ENCODE measurements around the gene PTGES2.
A peak's percentile ranks its signal among the peaks of the same experiment; 100 is the strongest.

PTGES2 gene

GRCh38 chr9:128105538-128106175 is 21.9 kb downstream of the PTGES2 start:
- peaks cover 62% of the 10 kb centered on the region for H3K36me3 ChIP-seq
- DNase-seq: no peak
- no peak overlapping the region for H3K4me3 ChIP-seq (ENCODE audit: low read depth, low read length)
- H3K27me3 ChIP-seq: no peaks in the 10 kb centered on the region
- no peaks in the 10 kb centered on the region for H3K9me3 ChIP-seq
- no peak for TF ChIP-seq CTCF (IDR thresholded peaks at IDR 0.05; ENCODE audit: low read depth, low read length)
- peaks cover 19% of the 10 kb centered on the region for H3K4me1 ChIP-seq

- Histone ChIP-seq H3K4me3 (ENCODE audit: low read depth, low read length) (no peak overlapping the region), H3K27me3 (no peaks in the 10 kb centered on the region), H3K4me1 (peaks cover 22% of the 10 kb centered on the region), H3K9me3 (no peaks in the 10 kb centered on the region), H3K36me3 (peaks cover 62% of the 10 kb centered on the region)
- TF ChIP-seq CTCF (IDR thresholded peaks at IDR 0.05; ENCODE audit: low read depth, low read length): no peak
- no peak for DNase-seq
These were observed 23.3 kb downstream of the PTGES2 start for GRCh38 chr9:128104171-128104618.

GRCh38 chr9:128103589-128103962 is 24.0 kb downstream of the PTGES2 start:
- DNase-seq: no peak
- Histone ChIP-seq H3K36me3 (peaks cover 62% of the 10 kb centered on the region), H3K4me3 (ENCODE audit: low read depth, low read length) (no peak overlapping the region), H3K4me1 (peaks cover 22% of the 10 kb centered on the region), H3K27me3 (no peaks in the 10 kb centered on the region), H3K9me3 (no peaks in the 10 kb centered on the region)
- peak; percentile 57 for TF ChIP-seq CTCF (IDR thresholded peaks at IDR 0.05; ENCODE audit: low read depth, low read length)

GRCh38 chr9:128102861-128103588 is 24.5 kb downstream of the PTGES2 start:
- Histone ChIP-seq H3K9me3 (no peaks in the 10 kb centered on the region), H3K4me3 (ENCODE audit: low read depth, low read length) (no peak overlapping the region), H3K27me3 (no peaks in the 10 kb centered on the region), H3K36me3 (peaks cover 60% of the 10 kb centered on the region), H3K4me1 (peaks cover 22% of the 10 kb centered on the region)
- no peak for TF ChIP-seq CTCF (IDR thresholded peaks at IDR 0.05; ENCODE audit: low read depth, low read length)
- DNase-seq: no peak

GRCh38 chr9:128102196-128102595 is 25.3 kb downstream of the PTGES2 start:
- Histone ChIP-seq H3K4me1 (peaks cover 22% of the 10 kb centered on the region), H3K27me3 (no peaks in the 10 kb centered on the region), H3K9me3 (no peaks in the 10 kb centered on the region), H3K36me3 (peaks cover 51% of the 10 kb centered on the region), H3K4me3 (ENCODE audit: low read depth, low read length) (no peak overlapping the region)
- no peak for DNase-seq
- TF ChIP-seq CTCF (IDR thresholded peaks at IDR 0.05; ENCODE audit: low read depth, low read length): no peak

- peaks cover 27% of the 10 kb centered on the region for H3K4me1 ChIP-seq
- no peak for DNase-seq
- H3K36me3 ChIP-seq: peaks cover 46% of the 10 kb centered on the region
- no peaks in the 10 kb centered on the region for H3K27me3 ChIP-seq
- H3K4me3 ChIP-seq (ENCODE audit: low read depth, low read length): no peak overlapping the region
- H3K9me3 ChIP-seq: no peaks in the 10 kb centered on the region
- no peak for TF ChIP-seq CTCF (IDR thresholded peaks at IDR 0.05; ENCODE audit: low read depth, low read length)
These were observed 25.8 kb downstream of the PTGES2 start for GRCh38 chr9:128101690-128102089.

Data from BE2C (cell line).